ENCODE measurements around the gene PLXNA4.
"Not testable (repeated sequence)": the region's sequence is repeated elsewhere in the genome, so short reads cannot be mapped to it uniquely, and the experiment has no call there.

The PLXNA4 gene

DNA sequence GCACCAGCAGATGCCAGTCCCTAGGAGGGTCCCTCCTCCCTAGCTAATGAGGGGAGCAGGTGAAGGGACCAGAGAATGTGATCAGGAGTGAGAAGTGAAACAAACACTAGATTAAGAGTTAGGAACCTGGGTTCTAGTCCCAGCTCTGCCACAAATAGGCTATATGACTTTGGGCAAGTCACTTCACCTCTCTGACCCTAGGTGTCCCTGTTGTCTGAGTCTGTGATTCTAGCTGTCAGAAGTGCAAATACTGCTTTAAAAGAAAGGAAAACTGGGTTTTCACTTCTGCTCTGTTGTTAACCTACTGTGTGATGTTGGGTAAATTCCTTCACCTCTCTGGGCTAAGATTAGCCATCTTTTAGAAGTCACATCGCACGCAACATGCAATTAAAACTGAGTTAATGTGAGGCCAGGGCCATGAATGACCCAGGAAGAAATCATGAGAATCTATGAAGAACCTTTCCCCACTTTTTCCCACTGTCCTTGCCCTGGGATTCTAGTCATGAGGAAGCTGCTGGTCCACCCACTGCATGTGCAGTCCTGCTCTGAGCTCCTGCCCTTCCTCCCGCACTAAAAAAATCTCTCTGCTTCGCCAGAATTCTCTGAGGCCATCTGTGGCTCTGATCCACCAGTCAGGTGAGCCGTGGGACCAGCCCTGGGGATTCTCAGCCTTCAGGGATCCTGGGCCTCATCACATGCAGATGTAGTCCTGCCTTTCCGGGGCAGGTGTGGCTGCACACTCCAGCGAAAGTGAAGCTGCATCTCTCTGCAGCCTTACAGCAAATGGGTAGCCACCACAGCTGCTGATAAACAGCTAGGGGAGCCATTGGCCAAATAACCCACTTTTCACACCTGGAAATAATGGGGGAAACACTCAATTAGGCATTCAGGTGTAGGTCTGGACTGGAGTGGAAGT is 181.7 kb downstream of the PLXNA4 start:
- intact Hi-C loops (cut with micrococcal nuclease): loop anchor here (1.0 to 5.0 kb wide), 2 partner anchors 163 to 186 kb away; no protein-coding TSS in a partner anchor
- Mint-ChIP-seq H3K36me3 (ENCODE audit: low read depth) (no peaks in the 10 kb centered on the region), H3K27me3 (peaks cover 34% of the 10 kb centered on the region), H3K4me3 (no peak overlapping the region), H3K4me1 (ENCODE audit: low read depth) (peaks cover 28% of the 10 kb centered on the region), H3K27ac (no peak overlapping the region), H3K9me3 (peaks cover 8% of the 10 kb centered on the region)

- Mint-ChIP-seq H3K9me3 (peaks cover 8% of the 10 kb centered on the region), H3K4me1 (ENCODE audit: low read depth) (peaks cover 28% of the 10 kb centered on the region), H3K27ac (no peak overlapping the region), H3K36me3 (ENCODE audit: low read depth) (no peaks in the 10 kb centered on the region), H3K27me3 (peaks cover 34% of the 10 kb centered on the region), H3K4me3 (no peak overlapping the region)
- intact Hi-C loops (cut with micrococcal nuclease): loop anchor here (1.0 to 5.0 kb wide), 2 partner anchors 163 to 186 kb away; no protein-coding TSS in a partner anchor
Observed at GRCh38 chr7:132393789-132394261, 182.4 kb downstream of the PLXNA4 start.

- no peak overlapping the region for H3K4me3 Mint-ChIP-seq
- peaks cover 8% of the 10 kb centered on the region for H3K9me3 Mint-ChIP-seq
- H3K4me1 Mint-ChIP-seq (ENCODE audit: low read depth): peaks cover 28% of the 10 kb centered on the region
- H3K27me3 Mint-ChIP-seq: peaks cover 41% of the 10 kb centered on the region
- intact Hi-C loops (cut with micrococcal nuclease): loop anchor here (5.0 kb wide), 1 partner anchor 165 kb away; no protein-coding TSS in a partner anchor
- H3K36me3 Mint-ChIP-seq (ENCODE audit: low read depth): no peaks in the 10 kb centered on the region
- peak overlapping the region; percentile 7 for H3K27ac Mint-ChIP-seq
Observed at GRCh38 chr7:132392713-132393112, 183.6 kb downstream of the PLXNA4 start.

DNA sequence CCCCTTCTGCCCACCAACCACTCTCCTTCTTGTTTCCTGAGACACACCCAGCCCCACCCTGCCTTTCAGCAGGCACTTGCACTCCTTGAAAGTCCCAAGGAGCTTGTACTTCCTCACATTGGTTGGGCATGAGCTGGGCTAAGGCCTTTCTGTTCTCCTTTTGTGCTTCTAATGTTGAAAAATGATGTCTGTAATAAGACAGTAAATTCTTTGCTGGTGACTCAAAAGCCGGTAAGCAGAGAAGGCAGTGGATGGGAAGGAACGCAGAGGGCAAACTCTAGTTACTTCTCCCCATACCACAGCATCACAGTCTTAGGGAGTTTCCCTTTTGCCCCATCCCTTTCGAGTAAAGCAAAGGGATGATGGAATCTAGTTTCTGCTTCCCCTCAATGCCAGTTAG is 185.6 kb downstream of the PLXNA4 start:
- Mint-ChIP-seq H3K27me3 (peaks cover 48% of the 10 kb centered on the region), H3K27ac (peak overlapping the region; percentile 80), H3K4me1 (ENCODE audit: low read depth) (peaks cover 28% of the 10 kb centered on the region), H3K9me3 (peaks cover 8% of the 10 kb centered on the region), H3K36me3 (ENCODE audit: low read depth) (no peaks in the 10 kb centered on the region), H3K4me3 (no peak overlapping the region)
- intact Hi-C loops (cut with micrococcal nuclease): loop anchor here (5.0 kb wide), 1 partner anchor 167 kb away; no protein-coding TSS in a partner anchor

GRCh38 chr7:132390049-132390448 is 186.2 kb downstream of the PLXNA4 start:
- H3K4me3 Mint-ChIP-seq; H3K36me3 Mint-ChIP-seq (ENCODE audit: low read depth); H3K9me3 Mint-ChIP-seq: not testable (repeated sequence)
- Mint-ChIP-seq H3K4me1 (ENCODE audit: low read depth) (peaks cover 26% of the 10 kb centered on the region), H3K27ac (peak overlapping the region; percentile 80), H3K27me3 (peaks cover 48% of the 10 kb centered on the region)
- intact Hi-C loops (cut with micrococcal nuclease): loop anchor here (5.0 kb wide), 1 partner anchor 167 kb away; no protein-coding TSS in a partner anchor

GRCh38 chr7:132388688-132389087 is 187.6 kb downstream of the PLXNA4 start:
- Mint-ChIP-seq H3K4me1 (ENCODE audit: low read depth) (peaks cover 20% of the 10 kb centered on the region), H3K9me3 (peaks cover 8% of the 10 kb centered on the region)

DNA sequence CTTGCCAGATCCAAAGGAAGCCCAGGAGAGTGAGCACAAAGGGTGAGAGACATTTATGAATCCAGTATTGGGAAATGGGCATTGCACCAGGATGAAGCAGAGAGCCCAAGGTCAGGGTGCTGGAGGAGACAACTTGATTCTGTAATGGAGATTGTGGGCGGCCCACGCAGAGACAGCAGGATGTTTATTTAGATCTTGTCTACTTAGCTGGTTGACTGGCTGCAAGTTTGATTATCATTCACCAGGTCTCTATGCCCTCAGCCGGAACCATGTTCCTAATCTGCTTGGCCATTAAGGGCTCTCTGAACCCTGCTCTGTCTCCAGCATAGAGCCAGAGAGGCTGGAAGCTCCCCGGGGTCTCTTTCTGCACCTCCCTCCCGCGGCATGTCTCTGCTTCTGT is 188.7 kb downstream of the PLXNA4 start:
- peaks cover 44% of the 10 kb centered on the region for H3K27me3 Mint-ChIP-seq
- H3K4me3 Mint-ChIP-seq: no peak overlapping the region
- intact Hi-C loops (cut with micrococcal nuclease): no loop called here
- no peaks in the 10 kb centered on the region for H3K36me3 Mint-ChIP-seq (ENCODE audit: low read depth)
- H3K9me3 Mint-ChIP-seq: peaks cover 8% of the 10 kb centered on the region
- peaks cover 20% of the 10 kb centered on the region for H3K4me1 Mint-ChIP-seq (ENCODE audit: low read depth)
- H3K27ac Mint-ChIP-seq: no peak overlapping the region

More at GRCh38 chr7:132388688-132389087, 187.6 kb downstream of the PLXNA4 start:
- intact Hi-C loops (cut with micrococcal nuclease): no loop called here
- Mint-ChIP-seq H3K27me3 (peaks cover 47% of the 10 kb centered on the region), H3K27ac (no peak overlapping the region), H3K36me3 (ENCODE audit: low read depth) (no peaks in the 10 kb centered on the region), H3K4me3 (no peak overlapping the region)

GRCh38 chr7:132386201-132386681 is 190.0 kb downstream of the PLXNA4 start:
- H3K4me3 Mint-ChIP-seq: no peak overlapping the region
- H3K27me3 Mint-ChIP-seq: peaks cover 54% of the 10 kb centered on the region
- H3K4me1 Mint-ChIP-seq (ENCODE audit: low read depth): peaks cover 13% of the 10 kb centered on the region
- peaks cover 8% of the 10 kb centered on the region for H3K9me3 Mint-ChIP-seq
- no peaks in the 10 kb centered on the region for H3K36me3 Mint-ChIP-seq (ENCODE audit: low read depth)
- H3K27ac Mint-ChIP-seq: no peak overlapping the region
- intact Hi-C loops (cut with micrococcal nuclease): no loop called here

DNA sequence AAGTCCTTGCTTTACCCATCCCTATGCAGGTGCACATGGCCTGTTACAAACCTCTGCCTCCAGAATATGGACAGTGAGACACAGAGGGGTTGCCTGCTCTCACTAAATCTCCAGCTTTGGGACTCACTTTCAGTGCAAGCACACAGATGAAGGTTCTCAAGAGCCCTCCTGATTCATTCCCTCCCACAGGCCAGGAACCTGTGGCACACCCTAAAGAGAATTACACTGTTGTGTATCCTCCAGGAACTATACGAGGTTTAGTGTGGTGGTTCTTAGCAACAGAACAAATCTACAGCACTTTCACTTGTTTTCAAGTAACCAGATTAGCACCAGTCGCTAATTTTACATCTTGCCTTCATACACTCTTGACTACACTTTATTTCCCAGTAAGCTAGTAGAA is 192.3 kb downstream of the PLXNA4 start:
- Mint-ChIP-seq H3K27me3 (peaks cover 59% of the 10 kb centered on the region), H3K9me3 (no peaks in the 10 kb centered on the region), H3K36me3 (ENCODE audit: low read depth) (no peaks in the 10 kb centered on the region), H3K4me1 (ENCODE audit: low read depth) (no peaks in the 10 kb centered on the region), H3K4me3 (no peak overlapping the region), H3K27ac (no peak overlapping the region)
- intact Hi-C loops (cut with micrococcal nuclease): no loop called here

GRCh38 chr7:132381742-132382472 is 194.4 kb downstream of the PLXNA4 start:
- Mint-ChIP-seq H3K27ac (no peak overlapping the region), H3K4me1 (ENCODE audit: low read depth) (no peaks in the 10 kb centered on the region), H3K4me3 (no peak overlapping the region), H3K27me3 (peaks cover 49% of the 10 kb centered on the region), H3K9me3 (no peaks in the 10 kb centered on the region), H3K36me3 (ENCODE audit: low read depth) (no peaks in the 10 kb centered on the region)
- intact Hi-C loops (cut with micrococcal nuclease): no loop called here

- H3K4me1 Mint-ChIP-seq (ENCODE audit: low read depth): no peaks in the 10 kb centered on the region
- H3K27ac Mint-ChIP-seq: no peak overlapping the region
- H3K27me3 Mint-ChIP-seq: peaks cover 42% of the 10 kb centered on the region
- no peaks in the 10 kb centered on the region for H3K36me3 Mint-ChIP-seq (ENCODE audit: low read depth)
- H3K9me3 Mint-ChIP-seq: no peaks in the 10 kb centered on the region
- H3K4me3 Mint-ChIP-seq: no peak overlapping the region
- intact Hi-C loops (cut with micrococcal nuclease): no loop called here
Observed at GRCh38 chr7:132380059-132380458, 196.2 kb downstream of the PLXNA4 start.

DNA sequence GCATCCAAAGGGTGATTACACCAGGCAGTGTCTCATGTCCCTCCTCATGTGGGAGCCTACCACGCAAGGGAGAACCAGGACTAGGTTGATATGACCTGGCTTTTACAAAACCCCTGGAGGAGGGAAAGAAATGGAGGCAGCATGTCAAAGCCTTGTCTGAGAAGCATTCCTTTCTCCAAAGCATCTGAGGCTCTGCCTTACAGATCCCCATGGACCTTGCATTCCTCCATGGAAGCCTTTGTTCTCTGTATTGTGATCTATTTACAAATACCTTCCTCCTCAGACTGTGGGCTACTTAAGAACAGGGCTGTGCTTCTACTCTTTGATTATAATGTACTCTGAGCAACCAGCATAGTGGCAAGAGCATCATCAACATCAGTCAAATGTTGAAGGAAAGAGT is 197.0 kb downstream of the PLXNA4 start:
- Mint-ChIP-seq H3K4me1 (ENCODE audit: low read depth) (no peaks in the 10 kb centered on the region), H3K27ac (no peak overlapping the region), H3K36me3 (ENCODE audit: low read depth) (no peaks in the 10 kb centered on the region), H3K4me3 (no peak overlapping the region), H3K9me3 (no peaks in the 10 kb centered on the region), H3K27me3 (peaks cover 35% of the 10 kb centered on the region)
- intact Hi-C loops (cut with micrococcal nuclease): no loop called here

DNA sequence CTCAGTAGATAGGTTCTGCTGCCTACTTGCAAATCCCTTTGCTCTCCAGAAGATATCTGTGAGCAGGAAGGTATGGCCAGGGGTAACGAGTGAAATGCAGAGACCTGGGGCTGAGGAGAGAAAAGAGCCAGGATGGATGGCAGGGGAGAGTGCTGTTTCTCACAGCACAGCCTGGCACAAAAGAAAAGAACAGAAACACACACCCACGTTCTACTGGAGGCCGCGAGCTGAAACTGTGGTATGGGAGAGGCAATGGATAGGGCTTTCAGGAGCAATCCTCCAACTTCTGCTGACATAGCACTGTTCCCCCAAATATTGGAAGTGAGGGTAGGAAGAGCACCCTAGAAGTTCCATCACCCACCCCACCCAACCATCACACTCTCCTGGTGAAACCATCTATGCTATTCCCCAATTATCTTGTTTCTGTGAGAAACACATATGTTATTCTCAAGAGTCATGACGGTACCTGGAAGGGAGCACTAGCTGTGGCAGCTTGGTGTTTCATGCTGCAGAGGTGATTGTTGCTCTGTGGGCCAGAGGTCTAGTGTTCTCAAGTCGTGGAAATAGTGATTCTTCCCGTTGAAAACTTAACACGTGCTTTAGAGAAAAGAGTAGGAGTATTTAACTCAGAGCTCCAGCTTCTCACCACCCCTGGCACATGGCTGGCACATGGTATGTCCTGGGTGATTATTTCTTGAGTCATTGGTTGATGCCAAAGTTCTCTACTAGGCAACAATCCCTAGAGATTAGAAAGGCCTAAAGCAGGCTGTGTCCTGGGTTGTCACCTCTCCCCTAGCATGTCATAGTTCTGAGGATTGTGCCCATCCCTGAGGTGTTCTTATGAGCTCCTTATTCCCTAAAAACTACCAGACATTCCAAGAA is 198.3 kb downstream of the PLXNA4 start:
- Mint-ChIP-seq H3K4me1 (ENCODE audit: low read depth) (no peaks in the 10 kb centered on the region), H3K27ac (no peak overlapping the region), H3K4me3 (no peak overlapping the region), H3K36me3 (ENCODE audit: low read depth) (no peaks in the 10 kb centered on the region), H3K9me3 (no peaks in the 10 kb centered on the region), H3K27me3 (peaks cover 32% of the 10 kb centered on the region)
- intact Hi-C loops (cut with micrococcal nuclease): no loop called here
